Hematopoietic multipotent progenitor cell treated with erythropoietin and hydrocortisone succinate and interleukin-3 and kit ligand, for 4 days (in vitro differentiated cells): ENCODE results near the gene GOLGA2.

ENCODE experiments used
- DNase-seq: peaks from one replicate; pipeline ENCODE4 v3.0.0-alpha.2; 2015

The GOLGA2 gene

GRCh38 chr9:128288273-128289004 is 12.6 kb upstream of the GOLGA2 start:
- no peak for DNase-seq

GRCh38 chr9:128286440-128286839 is 10.6 kb upstream of the GOLGA2 start:
- no peak for DNase-seq

GRCh38 chr9:128285033-128285784 is 9.4 kb upstream of the GOLGA2 start:
- DNase-seq, result no peak

- DNase-seq, result no peak
Observed at GRCh38 chr9:128282500-128282899, 6.7 kb upstream of the GOLGA2 start.

- DNase-seq, result peak; percentile 78
Observed at GRCh38 chr9:128280084-128280622, 4.3 kb upstream of the GOLGA2 start.

- peak; percentile 22 for DNase-seq
Observed at GRCh38 chr9:128279088-128280073, 3.6 kb upstream of the GOLGA2 start.

GRCh38 chr9:128276574-128277270 is 915 bp upstream of the GOLGA2 start:
- peak; percentile 15 for DNase-seq

- DNase-seq, result peak; percentile 100
Observed at GRCh38 chr9:128276008-128276573, 284 bp upstream of the GOLGA2 start, which contains the start of gene SWI5. Gene SWI5, plus strand, starts transcription at chr9:128276276.

GRCh38 chr9:128274245-128274644 is 1.6 kb downstream of the GOLGA2 start:
- DNase-seq, result no peak

- DNase-seq, result no peak
Observed at GRCh38 chr9:128271512-128271911, 4.3 kb downstream of the GOLGA2 start.

GRCh38 chr9:128271112-128271511 is 4.7 kb downstream of the GOLGA2 start:
- no peak for DNase-seq

GRCh38 chr9:128266868-128267590 is 8.8 kb downstream of the GOLGA2 start:
- no peak for DNase-seq

- no peak for DNase-seq
Observed at GRCh38 chr9:128265348-128265847, 10.4 kb downstream of the GOLGA2 start.

GRCh38 chr9:128262687-128263086 is 13.1 kb downstream of the GOLGA2 start:
- DNase-seq, result no peak

- no peak for DNase-seq
Observed at GRCh38 chr9:128260340-128260739, 15.5 kb downstream of the GOLGA2 start.

GRCh38 chr9:128259156-128259555 is 16.7 kb downstream of the GOLGA2 start:
- DNase-seq, result no peak

GRCh38 chr9:128258326-128258725 is 17.5 kb downstream of the GOLGA2 start:
- no peak for DNase-seq

GRCh38 chr9:128257907-128258306 is 17.9 kb downstream of the GOLGA2 start:
- no peak for DNase-seq

GRCh38 chr9:128257086-128257825 is 18.6 kb downstream of the GOLGA2 start:
- DNase-seq, result no peak
